MCF 10A (cell line): ENCODE data around the gene PCGF3. TPM values are rescaled to one million over a fixed set of nuclear protein-coding genes. Genes with fewer than 3 reads are reported as not detected.

Experiments
- BruUV-seq: library from RNA; stranded (reverse); fragments of 400-500 nt; replicated peaks from 2 replicates; lab custom pipeline; 2021; lab: Mats Ljungman, UMichigan
- CTCF ChIA-PET: fragments of 300-600 bp; sonication (Branson Sonifier 250); formaldehyde crosslinking; extraction: SDS; loops from one replicate; lab custom pipeline; 2021; ENCODE audit warnings: antibody characterized with exemption, inconsistent platforms; lab: Yijun Ruan, JAX
- POLR2A ChIA-PET: fragments of 300-600, 350-650 bp; sonication (Branson Sonifier 250); formaldehyde crosslinking; extraction: SDS; loops from one replicate; lab custom pipeline; 2020; ENCODE audit warnings: antibody characterized with exemption, inconsistent platforms; lab: Yijun Ruan, JAX
- DNase-seq: peaks from one replicate; pipeline ENCODE4 v3.0.0-alpha.2; 2018; ENCODE audit not compliant: unreplicated experiment
- H3K27ac Mint-ChIP-seq: one replicate; pipeline ENCODE4 v1.8.0; 2022; ENCODE audit warnings: mild to moderate bottlenecking, low read depth, mixed read lengths; ENCODE audit not compliant: unreplicated experiment
- H3K27me3 Mint-ChIP-seq: one replicate; pipeline ENCODE4 v1.8.0; 2022; ENCODE audit warnings: mixed read lengths; ENCODE audit not compliant: insufficient read depth, unreplicated experiment
- H3K36me3 Mint-ChIP-seq: one replicate; pipeline ENCODE4 v1.8.0; 2022; ENCODE audit warnings: mild to moderate bottlenecking, moderate library complexity, mixed read lengths; ENCODE audit not compliant: insufficient read depth, unreplicated experiment
- H3K4me1 Mint-ChIP-seq: one replicate; pipeline ENCODE4 v1.8.0; 2022; ENCODE audit warnings: mixed read lengths; ENCODE audit not compliant: insufficient read depth, unreplicated experiment
- H3K4me3 Mint-ChIP-seq: one replicate; pipeline ENCODE4 v1.8.0; 2022; ENCODE audit warnings: mild to moderate bottlenecking, moderate library complexity, mixed read lengths; ENCODE audit not compliant: unreplicated experiment
- H3K9me3 Mint-ChIP-seq: one replicate; pipeline ENCODE4 v1.8.0; 2022; ENCODE audit warnings: mixed read lengths; ENCODE audit not compliant: unreplicated experiment
- CTCF ChIP-seq: fragments of 200-600 bp; IDR thresholded peaks from one replicate; pipeline ENCODE4 v1.8.0; 2022; ENCODE audit warnings: antibody characterized with exemption, mild to moderate bottlenecking; ENCODE audit not compliant: unreplicated experiment
- intact Hi-C: fragments of 100-400 bp; cut with micrococcal nuclease; formaldehyde crosslinking; loops from 2 replicates; pipeline ENCODE4 v1.14.1; 2022
- total RNA-seq: library from RNA; stranded (reverse); gene quantifications from 2 replicates; pipeline ENCODE4 v1.2.3, GENCODE V29; 2022

Gene PCGF3
- total RNA-seq, 1 experiment from 2014 or later, result 26.5 TPM

GRCh38 chr4:815464-816146 is 110.0 kb downstream of the PCGF3 start:
- H3K27ac Mint-ChIP-seq, result no peak overlapping the region
- TF ChIP-seq CTCF, result no peak
- H3K27me3 Mint-ChIP-seq, result peaks cover 34% of the 10 kb centered on the region
- no peak for DNase-seq
- H3K36me3 Mint-ChIP-seq, result no peaks in the 10 kb centered on the region
- no peaks in the 10 kb centered on the region for H3K4me1 Mint-ChIP-seq
- BruUV-seq, result no TSS peak
- H3K4me3 Mint-ChIP-seq, result no peak overlapping the region
- ChIA-PET POLR2A (interaction anchor here (0.6 kb wide), 1 partner anchor 280 kb away, joined by 3 read pairs; no protein-coding TSS in a partner anchor), CTCF (interaction anchor here (0.5 to 0.6 kb wide), 5 partner anchors 45 to 826 kb away, joined by 3 to 9 read pairs (median 4); no protein-coding TSS in a partner anchor)
- no peaks in the 10 kb centered on the region for H3K9me3 Mint-ChIP-seq
- intact Hi-C loops, result no loop called here

- CTCF ChIA-PET, result interaction anchor here (0.6 kb wide), 1 partner anchor 149 kb away, joined by 3 read pairs; no protein-coding TSS in a partner anchor
- H3K27me3 Mint-ChIP-seq, result peaks cover 53% of the 10 kb centered on the region
- intact Hi-C loops, result no loop called here
Observed at GRCh38 chr4:818106-818921, 112.7 kb downstream of the PCGF3 start.

GRCh38 chr4:819401-820229 is 114.0 kb downstream of the PCGF3 start:
- Mint-ChIP-seq H3K4me3 (no peak overlapping the region), H3K4me1 (no peaks in the 10 kb centered on the region), H3K36me3 (no peaks in the 10 kb centered on the region), H3K27me3 (peaks cover 40% of the 10 kb centered on the region), H3K27ac (no peak overlapping the region), H3K9me3 (no peaks in the 10 kb centered on the region)
- no peak for TF ChIP-seq CTCF
- DNase-seq, result no peak
- ChIA-PET POLR2A (interaction anchor here (0.6 kb wide), 1 partner anchor 43 kb away, joined by 3 read pairs; no protein-coding TSS in a partner anchor), CTCF (interaction anchor here (0.6 to 0.7 kb wide), 4 partner anchors 22 to 851 kb away, joined by 3 to 6 read pairs (median 4); no protein-coding TSS in a partner anchor)
- no TSS peak for BruUV-seq
- intact Hi-C loops, result no loop called here

More at GRCh38 chr4:818106-818921, 112.7 kb downstream of the PCGF3 start:
- Mint-ChIP-seq H3K4me3 (no peak overlapping the region), H3K4me1 (no peaks in the 10 kb centered on the region), H3K27ac (no peak overlapping the region), H3K36me3 (no peaks in the 10 kb centered on the region), H3K9me3 (no peaks in the 10 kb centered on the region)
- POLR2A ChIA-PET, result no interaction called here
- no peak for TF ChIP-seq CTCF
- no TSS peak for BruUV-seq
- DNase-seq, result no peak

Other genes starting within 250 kb of the PCGF3 start
- gene ZNF721, start 206.7 kb upstream of the PCGF3 start, total RNA-seq, result 37.8 and 41.2 TPM in 2 replicates
- 74.5 and 85.7 TPM in 2 replicates for gene PIGG, start 206.6 kb upstream of the PCGF3 start, total RNA-seq
- not detected in 2 replicates for gene TMEM271, start 129.5 kb upstream of the PCGF3 start, total RNA-seq
- not detected in 2 replicates for gene PDE6B, start 80.3 kb upstream of the PCGF3 start, total RNA-seq
- gene ATP5ME, start 31.6 kb upstream of the PCGF3 start, total RNA-seq, result 355 and 389 TPM in 2 replicates
- gene MYL5, start 31.3 kb upstream of the PCGF3 start, total RNA-seq, result 30.6 and 32.9 TPM in 2 replicates
- not detected in 2 replicates for gene SLC49A3, start 16.7 kb upstream of the PCGF3 start, total RNA-seq
- 2.7 and 3.5 TPM in 2 replicates for gene CPLX1, start 120.3 kb downstream of the PCGF3 start, total RNA-seq
- 70.4 and 72.9 TPM in 2 replicates for gene GAK, start 226.5 kb downstream of the PCGF3 start, total RNA-seq
- 22.5 and 28.9 TPM in 2 replicates for gene TMEM175, start 226.6 kb downstream of the PCGF3 start, total RNA-seq